ENCODE measurements around the gene HIVEP3.

Gene HIVEP3

DNA sequence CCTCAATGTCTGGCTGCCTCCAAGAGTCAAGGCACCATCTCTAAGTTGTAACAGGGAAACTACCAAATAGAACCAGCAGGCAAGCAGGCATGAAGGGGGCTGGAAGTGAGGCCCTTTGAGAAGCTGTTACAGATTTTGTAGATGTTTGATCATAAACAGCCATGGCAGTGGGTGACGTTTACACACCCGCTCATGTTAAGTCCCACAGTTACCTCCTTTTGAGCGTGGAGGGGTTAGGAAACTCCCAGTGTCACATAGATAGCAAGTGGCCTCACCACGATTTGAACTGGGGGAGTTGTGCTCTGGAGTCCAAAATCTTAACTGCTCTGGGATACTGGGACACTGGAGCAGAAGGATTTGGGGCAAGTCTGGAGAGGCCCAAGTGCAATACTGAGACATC lies 192.4 kb downstream of the HIVEP3 start:
- DNase-seq, result no peak

DNA sequence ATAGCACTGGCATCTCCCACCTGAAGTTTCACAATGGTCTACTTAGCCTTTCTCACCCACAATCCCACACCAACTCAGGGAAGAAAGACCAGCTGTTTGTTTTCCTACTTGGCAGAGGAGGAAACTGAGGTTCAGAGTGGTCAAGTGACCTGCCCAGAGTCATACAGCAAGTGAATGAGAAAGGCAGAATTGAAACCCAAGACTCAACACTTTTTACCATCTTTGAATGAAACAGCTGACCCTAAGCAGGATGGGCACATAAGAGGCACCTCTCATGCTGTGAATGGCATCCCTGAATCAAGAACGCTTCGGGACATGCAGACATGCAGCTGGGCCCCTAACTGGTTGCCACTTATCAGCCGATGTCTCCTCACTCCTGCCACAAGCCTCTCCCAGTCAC lies 193.8 kb downstream of the HIVEP3 start:
- peak; percentile 63 for DNase-seq

GRCh38 chr1:41724248-41724647 lies 194.5 kb downstream of the HIVEP3 start:
- DNase-seq, result no peak

DNA sequence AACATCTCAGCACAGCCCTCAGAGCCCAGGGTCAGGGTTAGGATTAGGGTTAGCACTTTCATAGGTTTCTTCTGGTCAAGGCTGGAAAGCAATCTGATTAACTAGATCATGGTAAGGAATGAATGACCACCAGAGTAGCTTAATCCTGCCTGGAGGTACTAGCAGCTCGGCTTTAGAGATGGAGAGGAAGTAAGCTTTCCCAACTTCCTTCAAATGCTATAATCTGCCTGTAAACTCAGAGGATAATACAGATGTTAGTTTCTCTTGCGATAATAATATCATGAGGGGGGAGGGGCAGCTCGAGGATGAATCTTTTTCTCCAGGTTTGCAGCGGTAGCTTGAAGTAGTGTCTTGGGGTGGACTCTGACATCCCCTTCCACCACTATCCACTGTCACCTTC lies 194.9 kb downstream of the HIVEP3 start:
- DNase-seq, result no peak

GRCh38 chr1:41722184-41722583 lies 196.5 kb downstream of the HIVEP3 start:
- DNase-seq, result no peak

GRCh38 chr1:41720861-41721410 lies 197.8 kb downstream of the HIVEP3 start:
- no peak for DNase-seq

GRCh38 chr1:41719590-41719989 lies 199.1 kb downstream of the HIVEP3 start:
- DNase-seq, result no peak

DNA sequence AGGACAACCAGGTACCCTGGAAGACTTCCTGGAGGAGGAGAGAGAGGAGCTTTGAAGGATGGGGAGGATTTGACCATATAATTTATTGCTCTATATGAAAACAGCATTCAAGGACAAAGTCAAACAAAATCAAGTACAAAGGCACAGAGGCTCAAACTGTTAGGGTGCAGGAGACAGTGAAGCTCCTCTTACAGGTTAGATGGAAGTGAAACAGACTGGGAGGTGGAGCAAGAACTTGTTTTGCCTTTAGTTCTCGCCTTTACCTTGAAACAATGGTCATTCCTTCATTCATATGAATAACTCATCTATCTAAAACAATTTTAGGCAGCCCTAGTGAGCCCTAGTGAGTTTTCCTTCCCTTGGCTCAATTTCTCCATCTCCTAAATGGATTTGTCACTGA lies 199.6 kb downstream of the HIVEP3 start:
- DNase-seq, result no peak

DNA sequence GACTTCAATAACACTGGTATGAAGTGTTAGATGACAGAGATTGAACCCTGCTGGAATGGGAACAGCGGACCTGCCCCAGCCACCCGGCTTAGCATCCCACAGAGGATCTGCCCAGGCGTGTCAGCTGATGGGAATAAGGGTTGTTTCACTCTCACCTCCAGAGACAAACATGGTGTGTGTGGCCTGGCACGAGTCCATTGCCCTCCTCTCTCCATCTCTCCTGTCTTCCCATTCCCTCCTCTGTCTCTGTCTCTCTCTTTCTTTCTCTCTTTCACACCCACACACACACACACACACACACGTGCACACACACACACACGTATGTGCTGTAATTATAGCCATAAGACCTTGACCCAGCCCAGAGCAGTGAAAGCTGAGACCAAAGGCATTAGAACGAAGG lies 200.2 kb downstream of the HIVEP3 start:
- no peak for DNase-seq

GRCh38 chr1:41716188-41717130 lies 202.3 kb downstream of the HIVEP3 start:
- DNase-seq, result no peak

DNA sequence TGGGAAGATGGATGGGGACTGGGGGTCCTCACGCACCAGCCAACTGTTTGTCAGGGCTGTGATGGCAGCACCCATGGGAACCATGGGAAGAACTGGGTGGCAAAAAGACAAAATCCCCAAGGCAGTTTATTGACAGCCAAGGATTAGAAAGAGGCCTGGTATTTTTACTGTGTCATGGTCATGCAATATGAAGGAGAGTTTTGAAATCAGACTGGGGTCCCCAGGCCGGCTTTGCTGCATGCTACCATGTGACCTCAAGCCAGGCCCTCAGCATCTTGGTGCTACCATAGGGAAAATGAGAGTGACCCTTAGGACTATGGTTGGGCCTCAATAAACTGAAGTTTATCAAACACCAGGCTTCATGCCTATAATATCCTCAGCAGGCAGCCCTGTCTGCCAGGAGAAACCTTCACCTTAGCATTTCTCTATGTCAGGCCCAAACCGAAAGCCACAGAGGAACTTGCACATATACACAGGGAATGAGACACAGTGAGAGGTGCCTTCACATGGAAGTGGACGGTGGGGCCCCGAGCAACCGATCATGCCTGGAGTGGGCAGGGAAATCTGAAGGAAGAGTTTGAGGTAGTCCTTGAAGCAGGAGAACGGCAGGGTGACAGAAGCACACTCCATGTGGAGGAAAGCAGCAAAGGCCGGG lies 203.2 kb downstream of the HIVEP3 start:
- no peak for DNase-seq

DNA sequence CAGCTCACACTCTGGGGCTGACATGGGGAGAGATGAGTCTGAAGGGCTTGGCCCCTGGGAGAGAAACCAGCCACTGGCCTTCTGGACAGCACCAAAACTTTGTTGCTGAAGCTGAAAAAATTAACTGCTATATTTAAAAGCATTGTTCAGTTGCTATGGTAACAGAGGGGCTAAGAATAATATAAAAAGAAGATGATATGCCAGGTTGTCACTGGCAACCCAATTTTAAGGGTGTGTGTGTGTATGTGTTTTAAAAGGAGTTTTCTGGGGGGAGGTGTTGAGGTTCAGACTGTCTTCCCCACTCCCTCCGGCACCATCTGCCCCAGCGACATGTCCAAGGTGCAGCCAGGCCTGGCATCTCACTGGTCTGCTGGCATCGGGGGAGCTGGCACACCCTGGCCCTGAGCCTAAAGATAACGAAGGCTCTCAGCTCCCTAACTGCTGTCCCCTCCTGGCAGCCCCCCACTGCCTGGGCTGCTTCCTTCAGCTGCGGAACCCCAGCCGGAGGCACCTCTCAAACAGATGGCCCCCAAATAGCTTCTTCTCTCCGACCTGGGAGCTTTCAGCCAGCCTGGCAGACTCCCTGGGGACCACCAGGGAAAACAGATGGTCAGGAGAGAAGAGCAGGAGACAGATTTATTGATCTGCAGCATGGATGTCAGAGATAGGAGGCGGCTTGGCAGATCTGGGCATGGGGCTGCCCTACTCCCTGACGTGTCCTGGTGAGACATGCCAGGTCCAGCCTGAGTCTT lies 203.9 kb downstream of the HIVEP3 start:
- no peak for DNase-seq

DNA sequence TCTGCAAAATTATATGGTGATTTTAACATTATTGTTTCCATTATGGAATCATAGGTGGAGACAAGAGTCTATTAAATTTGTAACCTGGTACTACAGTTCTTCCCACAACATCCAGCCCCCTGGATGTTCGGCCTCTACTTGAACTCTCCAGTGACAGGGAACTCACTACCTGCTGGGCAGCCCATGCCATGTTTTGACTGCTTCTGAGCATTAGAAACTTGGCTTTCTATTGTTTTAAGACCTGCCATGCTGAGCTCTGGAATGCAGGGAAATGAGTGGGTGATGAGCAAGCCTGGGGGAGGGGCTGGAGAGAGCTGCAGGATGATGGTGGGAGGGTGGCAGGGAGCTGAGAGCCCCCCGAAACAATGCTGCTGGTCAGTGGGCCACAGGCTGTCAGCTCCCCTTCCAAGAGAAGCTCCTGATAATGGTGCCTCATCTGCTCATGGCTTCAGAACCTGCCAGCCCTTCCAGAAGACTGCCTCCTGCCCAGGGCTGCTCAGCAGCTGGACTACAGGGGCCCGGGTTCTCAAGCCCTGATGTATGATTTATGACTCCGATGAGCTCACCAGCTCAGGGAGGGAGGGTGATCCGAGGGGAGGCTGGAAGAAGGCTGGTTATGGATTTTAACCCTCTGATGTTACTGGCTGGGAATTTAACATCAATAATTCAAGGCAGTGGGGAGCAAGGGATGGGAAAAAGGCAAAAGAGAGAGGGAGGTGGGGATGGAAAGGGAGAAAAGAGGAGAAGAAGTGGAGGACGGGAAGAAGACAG lies 205.0 kb downstream of the HIVEP3 start:
- no peak for DNase-seq

GRCh38 chr1:41713141-41713540 lies 205.6 kb downstream of the HIVEP3 start:
- no peak for DNase-seq

DNA sequence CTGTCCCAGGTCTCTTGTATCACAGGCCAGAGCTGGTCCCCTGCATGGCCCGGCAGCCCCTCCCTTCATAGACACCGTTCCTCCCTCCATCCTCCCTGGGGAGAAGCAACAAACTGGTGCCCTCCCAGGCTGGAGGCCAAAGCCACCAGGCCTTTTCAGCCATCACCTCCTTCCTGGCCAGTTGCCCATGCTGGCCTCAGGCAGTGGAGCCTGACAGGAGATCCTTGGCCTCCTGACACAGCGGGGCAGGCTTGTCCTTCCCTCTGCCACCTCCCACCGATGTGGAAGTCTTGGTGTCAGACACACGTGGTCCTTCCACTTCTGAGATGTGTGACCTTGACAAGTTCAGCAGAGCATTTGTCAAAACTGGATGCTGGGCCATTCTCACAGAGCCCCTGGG lies 206.0 kb downstream of the HIVEP3 start:
- DNase-seq, result peak; percentile 36

GRCh38 chr1:41712081-41712480 lies 206.6 kb downstream of the HIVEP3 start:
- no peak for DNase-seq

- DNase-seq, result no peak
Measured at GRCh38 chr1:41711581-41711980, 207.1 kb downstream of the HIVEP3 start.

GRCh38 chr1:41710980-41711379 lies 207.7 kb downstream of the HIVEP3 start:
- DNase-seq, result no peak

GRCh38 chr1:41709873-41710272 lies 208.8 kb downstream of the HIVEP3 start:
- DNase-seq, result no peak

GRCh38 chr1:41709331-41709730 lies 209.4 kb downstream of the HIVEP3 start:
- DNase-seq, result no peak

DNA sequence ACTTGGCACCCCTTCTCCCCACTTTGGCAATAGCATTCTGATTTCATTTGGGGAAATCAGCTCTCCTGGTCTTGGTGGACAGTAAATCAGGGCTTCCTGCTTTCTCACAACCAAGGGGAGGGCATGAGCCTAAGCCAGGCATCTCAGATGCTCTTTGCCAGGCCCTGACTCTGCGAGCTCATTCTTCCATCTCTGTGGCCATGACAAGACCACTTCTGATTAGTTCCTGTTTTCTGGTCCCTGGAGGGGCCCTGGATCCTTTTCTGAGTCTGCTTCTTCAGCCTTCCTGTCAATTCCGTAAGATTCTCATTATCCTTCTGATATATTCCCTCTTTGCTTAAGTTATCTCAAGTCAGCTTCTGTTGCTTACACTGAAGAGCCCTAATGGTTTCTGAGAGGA lies 210.4 kb downstream of the HIVEP3 start:
- DNase-seq, result no peak

DNA sequence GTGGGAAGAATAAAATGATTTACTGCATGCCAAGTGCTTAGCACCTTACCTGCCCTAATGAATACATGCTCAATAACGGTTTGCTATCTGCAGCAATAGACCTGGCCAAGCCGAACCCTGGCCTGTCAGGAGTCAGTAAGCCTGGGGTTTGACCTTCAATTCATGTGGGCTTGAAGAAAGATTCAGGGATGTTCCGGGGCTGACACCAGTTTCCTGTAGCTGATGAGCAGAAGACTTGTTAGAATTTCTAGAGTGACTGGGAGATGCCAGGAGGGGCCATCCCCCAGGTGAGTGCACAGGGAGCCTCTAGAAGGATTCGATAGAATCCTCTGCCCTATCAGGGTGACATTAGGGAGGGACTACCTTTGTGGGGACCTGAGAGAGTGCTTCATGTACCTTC lies 210.9 kb downstream of the HIVEP3 start:
- no peak for DNase-seq

- no peak for DNase-seq
Measured at GRCh38 chr1:41705798-41706197, 212.9 kb downstream of the HIVEP3 start.

All from RPMI8226 (cell line).